ENCODE data around the gene UQCR11. TPM values are rescaled to one million over a fixed set of nuclear protein-coding genes. Genes with fewer than 3 reads are reported as not detected.

UQCR11 gene
- total and polyA plus RNA-seq, 12 donors, result 47.1 to 336 (median 166) TPM

DNA sequence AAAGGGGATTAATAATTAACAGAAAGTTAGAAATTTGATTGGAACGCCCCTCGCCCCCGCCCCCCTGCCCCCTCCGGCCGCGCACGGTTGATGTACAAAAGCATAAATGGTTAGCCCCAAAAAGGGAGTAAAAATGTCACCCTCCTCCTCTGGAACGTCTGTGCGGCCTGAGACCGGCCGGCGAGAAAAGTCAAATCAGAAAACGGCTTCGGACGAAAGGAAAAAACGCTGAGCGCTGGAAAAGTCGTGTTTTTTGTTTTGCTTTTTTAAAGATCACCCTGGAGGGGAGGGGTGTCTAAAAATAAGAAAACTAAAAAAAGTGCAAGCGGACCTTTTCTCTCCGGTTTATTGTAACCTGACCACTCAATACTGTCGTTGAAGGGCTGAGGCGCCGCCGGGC is 50.3 kb downstream of the UQCR11 start:
- WGBS, 4 donors, result 90 to 93% (median 93%) methylated on average over 24 of the region's 24 CpGs
- H3K4me1 ChIP-seq (replicated peaks in 1 of 2), result no peaks in the 10 kb centered on the region
- intact Hi-C loops (cut with DNase I), result no loop called here
- H3K36me3 ChIP-seq (replicated peaks in 1 of 2), result peaks cover 0 to 6% of the 10 kb centered on the region in 2 donors
- H3K27me3 ChIP-seq, result no peaks in the 10 kb centered on the region
- H3K9me3 ChIP-seq (replicated peaks in 1 of 3), result no peaks in the 10 kb centered on the region
- no peak overlapping the region for H3K4me3 ChIP-seq
- TF ChIP-seq CTCF (IDR thresholded peaks at IDR 0.05), result no peak
- no peak for TF ChIP-seq POLR2A (IDR thresholded peaks at IDR 0.05)
- DNase-seq, result no peak
- H3K27ac ChIP-seq, result no peak overlapping the region

- H3K27ac ChIP-seq, result no peak overlapping the region
- H3K4me1 ChIP-seq (replicated peaks in 1 of 2), result no peaks in the 10 kb centered on the region
- no peak for DNase-seq
- no peaks in the 10 kb centered on the region for H3K9me3 ChIP-seq (replicated peaks in 1 of 3)
- intact Hi-C loops (cut with DNase I), result no loop called here
- H3K36me3 ChIP-seq (replicated peaks in 1 of 2), result peaks cover 0 to 6% of the 10 kb centered on the region in 2 donors
- no peak overlapping the region for H3K4me3 ChIP-seq
- H3K27me3 ChIP-seq, result no peaks in the 10 kb centered on the region
- WGBS, 4 donors, result 80 to 91% (median 88%) methylated on average over 10 of the region's 10 CpGs
- TF ChIP-seq POLR2A (IDR thresholded peaks at IDR 0.05) (no peak), CTCF (IDR thresholded peaks at IDR 0.05) (no peak)
These were observed 51.8 kb downstream of the UQCR11 start for GRCh38 chr19:1553415-1553814.

- TF ChIP-seq POLR2A (IDR thresholded peaks at IDR 0.05), result no peak
- TF ChIP-seq CTCF (IDR thresholded peaks at IDR 0.05), result no peak
- DNase-seq, result no peak
- 76 to 84% (median 80%) methylated on average over 15 to 17 of the region's 17 CpGs for WGBS, 4 donors
These were observed 53.9 kb downstream of the UQCR11 start for GRCh38 chr19:1551068-1552040.

GRCh38 chr19:1549332-1549945 is 55.8 kb downstream of the UQCR11 start:
- no peak for TF ChIP-seq CTCF (IDR thresholded peaks at IDR 0.05)
- TF ChIP-seq POLR2A (IDR thresholded peaks at IDR 0.05), result no peak
- DNase-seq, result no peak
- Histone ChIP-seq H3K9me3 (replicated peaks in 1 of 3) (no peaks in the 10 kb centered on the region), H3K27me3 (no peaks in the 10 kb centered on the region), H3K4me1 (replicated peaks in 1 of 2) (no peaks in the 10 kb centered on the region), H3K4me3 (no peak overlapping the region), H3K36me3 (replicated peaks in 1 of 2) (no peaks in the 10 kb centered on the region), H3K27ac (no peak overlapping the region)
- intact Hi-C loops (cut with DNase I), result loop anchor here (5.0 to 10.0 kb wide), 4 partner anchors 105 to 265 kb away; partner anchors contain the start of genes ATP8B3 (in 1 of the 2) and TCF3 (in 1 of the 2)
- WGBS, 4 donors, result 76 to 95% (median 81%) methylated on average over 4 of the region's 4 CpGs

More at GRCh38 chr19:1551068-1552040, 53.9 kb downstream of the UQCR11 start:
- no peaks in the 10 kb centered on the region for H3K27me3 ChIP-seq
- no peaks in the 10 kb centered on the region for H3K4me1 ChIP-seq (replicated peaks in 1 of 2)
- intact Hi-C loops (cut with DNase I), result no loop called here
- H3K36me3 ChIP-seq (replicated peaks in 1 of 2), result peaks cover 0 to 6% of the 10 kb centered on the region in 2 donors
- H3K9me3 ChIP-seq (replicated peaks in 1 of 3), result no peaks in the 10 kb centered on the region
- no peak overlapping the region for H3K27ac ChIP-seq
- no peak overlapping the region for H3K4me3 ChIP-seq
